Sigmoid colon (tissue), 7 donors: ENCODE measurements around the gene JAM3. TPM values are rescaled to one million over a fixed set of nuclear protein-coding genes. Genes with fewer than 3 reads are reported as not detected.
"Not testable (repeated sequence)": the region's sequence is repeated elsewhere in the genome, so short reads cannot be mapped to it uniquely, and the experiment has no call there.

Source experiments
- DNase-seq: peaks from one replicate; pipeline ENCODE4 v3.0.0-alpha.2; 2019
- H3K27ac ChIP-seq, 4 donors: fragments of 200-600 bp; sonication (generic); one replicate each; pipeline ENCODE4 v1.5.1; 2016 to 2019; ENCODE audit warnings: mild to moderate bottlenecking in 1 of 4
- H3K27me3 ChIP-seq, 3 donors: fragments of 200-600 bp; sonication (generic); one replicate each; pipeline ENCODE4 v1.5.1; 2019; ENCODE audit warnings: mild to moderate bottlenecking in 1 of 3
- H3K36me3 ChIP-seq, 4 donors: fragments of 200-600 bp; sonication (generic); one replicate each; pipeline ENCODE4 v1.5.1; 2016 to 2019
- H3K4me1 ChIP-seq, 4 donors: fragments of 200-600 bp; sonication (generic); one replicate each; pipeline ENCODE4 v1.5.1; 2017 to 2019
- H3K4me3 ChIP-seq, 4 donors: fragments of 200-600 bp; sonication (generic); one replicate each; pipeline ENCODE4 v1.5.1; 2017 to 2019; ENCODE audit warnings: mild to moderate bottlenecking in 2 of 4, moderate library complexity in 1 of 4
- H3K9me3 ChIP-seq, 4 donors: fragments of 200-600 bp in 3 of 4; sonication (generic) in 3 of 4; one replicate each; pipeline versions ENCODE4 v1.5.1 to v1.6.1; 2013 to 2019
- EP300 ChIP-seq, 4 donors: sonication (generic); formaldehyde crosslinking; IDR thresholded peaks; one replicate each; pipeline ENCODE4 v1.6.1; 2017; ENCODE audit warnings: antibody characterized with exemption in 4 of 4
- POLR2A ChIP-seq, 2 donors: fragments of 450-650 bp; IDR thresholded peaks; one replicate each; pipeline ENCODE4 v1.6.1; 2016; ENCODE audit warnings: antibody characterized with exemption in 2 of 2, mild to moderate bottlenecking in 2 of 2, moderate library complexity in 2 of 2
- POLR2AphosphoS5 ChIP-seq, 4 donors: sonication (generic); formaldehyde crosslinking; IDR thresholded peaks; one replicate each; pipeline ENCODE4 v1.6.1; 2017; ENCODE audit warnings: antibody characterized with exemption in 4 of 4
- WGBS, 2 donors: extraction: QIAGEN DNeasy Blood & Tissue Kit; methylation state at CpG; one replicate each; pipeline ENCODE4 v1.1.7; 2013; 5-methylcytosine and 5-hydroxymethylcytosine counted together
- intact Hi-C: fragments of 100-400 bp; cut with DNase I; formaldehyde crosslinking; loops from one replicate; pipeline ENCODE4 v1.15.1; 2023
- polyA plus RNA-seq, 3 donors: library from polyadenylated mRNA; stranded (reverse); fragments of 200-250 nt; gene quantifications; one replicate each; pipeline ENCODE4 v1.2.3, GENCODE V29; 2013
- total RNA-seq, 4 donors: library from RNA; depleted of rRNA; stranded (reverse); fragments of >200 nt; gene quantifications; one replicate each; pipeline ENCODE4 v1.1.0, GENCODE V29; 2016
- TF ChIP-seq, protein P1 (sequence below), 4 experiments: fragments of 450-650 bp in 3 of 4; fragments of 200-600 bp in 1 of 4; IDR thresholded peaks; one replicate each; pipeline ENCODE4 v1.5.1; 2016 to 2019; ENCODE audit warnings: antibody characterized with exemption in 4 of 4, mild to moderate bottlenecking in 3 of 4, moderate library complexity in 2 of 4
- donor health status: healthy with polysubstance abuse.
- donor health status: Bipolar disorder and iron deficiency.
- donor health status: healthy.

The JAM3 gene
- total and polyA plus RNA-seq, 7 donors: 0.69 to 125 (median 69.4) TPM

DNA sequence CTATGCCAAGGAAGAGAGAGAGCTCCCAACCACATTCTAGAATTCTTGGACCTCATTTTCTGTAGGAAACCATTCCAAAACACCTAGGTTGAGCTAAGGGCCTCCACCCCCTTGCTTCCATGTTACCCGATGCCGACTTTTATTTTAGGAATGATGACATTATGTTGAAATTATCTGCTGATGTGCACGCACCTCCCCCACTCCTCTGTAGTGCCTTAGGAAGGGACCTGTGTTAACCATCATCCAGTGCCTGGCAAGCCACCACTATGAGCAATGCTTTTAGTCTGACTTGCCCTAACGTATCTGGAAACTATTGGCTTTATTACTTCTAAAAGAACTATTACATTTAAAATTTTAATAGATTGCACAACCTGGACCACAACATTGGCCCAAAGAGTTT is 112.8 kb downstream of the JAM3 start:
- TF ChIP-seq, protein P1, sequence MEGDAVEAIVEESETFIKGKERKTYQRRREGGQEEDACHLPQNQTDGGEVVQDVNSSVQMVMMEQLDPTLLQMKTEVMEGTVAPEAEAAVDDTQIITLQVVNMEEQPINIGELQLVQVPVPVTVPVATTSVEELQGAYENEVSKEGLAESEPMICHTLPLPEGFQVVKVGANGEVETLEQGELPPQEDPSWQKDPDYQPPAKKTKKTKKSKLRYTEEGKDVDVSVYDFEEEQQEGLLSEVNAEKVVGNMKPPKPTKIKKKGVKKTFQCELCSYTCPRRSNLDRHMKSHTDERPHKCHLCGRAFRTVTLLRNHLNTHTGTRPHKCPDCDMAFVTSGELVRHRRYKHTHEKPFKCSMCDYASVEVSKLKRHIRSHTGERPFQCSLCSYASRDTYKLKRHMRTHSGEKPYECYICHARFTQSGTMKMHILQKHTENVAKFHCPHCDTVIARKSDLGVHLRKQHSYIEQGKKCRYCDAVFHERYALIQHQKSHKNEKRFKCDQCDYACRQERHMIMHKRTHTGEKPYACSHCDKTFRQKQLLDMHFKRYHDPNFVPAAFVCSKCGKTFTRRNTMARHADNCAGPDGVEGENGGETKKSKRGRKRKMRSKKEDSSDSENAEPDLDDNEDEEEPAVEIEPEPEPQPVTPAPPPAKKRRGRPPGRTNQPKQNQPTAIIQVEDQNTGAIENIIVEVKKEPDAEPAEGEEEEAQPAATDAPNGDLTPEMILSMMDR (IDR thresholded peaks at IDR 0.05): no peak
- TF ChIP-seq EP300 (IDR thresholded peaks at IDR 0.05) (no peak), POLR2AphosphoS5 (IDR thresholded peaks at IDR 0.05) (no peak), POLR2A (IDR thresholded peaks at IDR 0.05) (no peak)
- Histone ChIP-seq H3K4me3 (no peak overlapping the region), H3K36me3 (peaks cover 0 to 33% (median 13%) of the 10 kb centered on the region in 4 donors), H3K27me3 (no peaks in the 10 kb centered on the region), H3K4me1 (no peaks in the 10 kb centered on the region), H3K27ac (no peak overlapping the region), H3K9me3 (no peaks in the 10 kb centered on the region)
- 94 to 95% methylated on average over 4 of the region's 4 CpGs for WGBS, 2 donors
- intact Hi-C loops: no loop called here
- no peak for DNase-seq

DNA sequence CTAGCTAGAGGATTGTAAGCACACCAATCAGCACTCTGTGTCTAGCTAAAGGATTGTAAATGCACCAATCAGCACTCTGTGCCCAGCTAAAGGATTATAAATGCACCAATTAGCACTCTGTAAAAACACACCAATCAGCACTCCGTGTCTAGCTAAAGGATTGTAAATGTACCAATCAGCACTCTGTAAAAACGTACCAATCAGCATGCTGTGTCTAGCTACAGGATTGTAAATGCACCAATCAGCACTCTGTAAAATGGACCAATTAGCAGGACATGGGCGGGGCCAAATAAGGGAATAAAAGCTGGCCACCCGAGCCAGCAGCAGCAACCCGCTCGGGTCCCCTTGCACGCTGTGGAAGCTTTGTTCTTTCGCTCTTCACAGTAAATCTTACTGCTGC is 119.2 kb downstream of the JAM3 start:
- WGBS, 2 donors: 98 to 99% methylated on average over 8 of the region's 8 CpGs
- intact Hi-C loops, H3K9me3 ChIP-seq, H3K27ac ChIP-seq, H3K4me3 ChIP-seq, H3K27me3 ChIP-seq, H3K4me1 ChIP-seq, DNase-seq: not testable (repeated sequence)
- H3K36me3 ChIP-seq: peaks cover 5 to 48% (median 19%) of the 10 kb centered on the region in 4 donors

DNA sequence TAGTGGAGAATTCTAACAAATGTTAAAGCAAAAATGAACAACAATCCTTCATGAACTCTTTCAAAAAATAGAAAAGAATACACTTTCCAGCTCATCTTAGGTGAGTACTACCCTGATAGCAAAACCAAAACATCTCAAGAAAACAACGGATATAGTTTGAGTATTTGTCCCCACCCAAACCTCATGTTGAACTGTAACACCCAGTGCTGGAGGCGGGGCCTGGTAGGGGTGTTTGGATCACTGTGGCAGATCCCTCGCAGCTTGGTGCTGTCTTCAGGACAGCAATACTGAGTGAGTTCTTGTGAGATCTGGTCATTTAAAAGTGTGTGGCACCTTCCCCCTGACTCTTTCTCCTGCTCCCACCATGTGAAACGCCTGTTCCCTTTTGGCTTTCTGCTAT is 127.9 kb downstream of the JAM3 start:
- H3K27me3 ChIP-seq: no peaks in the 10 kb centered on the region
- 90 to 93% methylated on average over 4 of the region's 4 CpGs for WGBS, 2 donors
- TF ChIP-seq POLR2A (IDR thresholded peaks at IDR 0.05) (no peak), EP300 (IDR thresholded peaks at IDR 0.05) (no peak), POLR2AphosphoS5 (IDR thresholded peaks at IDR 0.05) (no peak)
- TF ChIP-seq, protein P1 (IDR thresholded peaks at IDR 0.05): no peak
- no peaks in the 10 kb centered on the region for H3K4me1 ChIP-seq
- H3K4me3 ChIP-seq: no peak overlapping the region
- intact Hi-C loops: no loop called here
- DNase-seq: no peak
- H3K27ac ChIP-seq: no peak overlapping the region
- H3K9me3 ChIP-seq: no peaks in the 10 kb centered on the region
- peaks cover 4 to 56% (median 18%) of the 10 kb centered on the region in 4 donors for H3K36me3 ChIP-seq

DNA sequence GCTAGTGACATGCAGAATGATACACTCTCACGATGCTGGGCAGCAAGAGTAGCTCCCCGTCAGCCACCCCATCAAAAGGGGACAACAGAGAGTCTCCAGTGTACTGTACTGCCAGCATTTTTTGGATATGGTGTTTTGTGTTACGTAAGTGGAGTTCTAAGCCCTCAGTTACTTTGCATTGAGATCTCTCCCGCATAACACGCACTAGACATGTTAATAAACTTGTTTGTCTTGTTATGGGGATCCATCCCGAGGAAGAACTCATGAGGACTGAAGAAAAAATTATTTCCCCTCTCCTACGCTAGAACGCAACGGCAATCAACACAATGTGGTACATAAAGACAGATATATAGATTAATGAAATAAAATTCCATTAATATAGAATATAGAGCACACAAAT is 130.7 kb downstream of the JAM3 start:
- intact Hi-C loops: no loop called here
- Histone ChIP-seq H3K27me3 (no peaks in the 10 kb centered on the region), H3K4me1 (no peaks in the 10 kb centered on the region), H3K27ac (no peak overlapping the region), H3K36me3 (peaks cover 0 to 58% (median 15%) of the 10 kb centered on the region in 4 donors), H3K4me3 (no peak overlapping the region), H3K9me3 (no peaks in the 10 kb centered on the region)
- no peak for DNase-seq
- no peak for TF ChIP-seq EP300 (IDR thresholded peaks at IDR 0.05)
- no peak for TF ChIP-seq POLR2A (IDR thresholded peaks at IDR 0.05)
- no peak for TF ChIP-seq POLR2AphosphoS5 (IDR thresholded peaks at IDR 0.05)
- TF ChIP-seq, protein P1 (IDR thresholded peaks at IDR 0.05): no peak
- WGBS, 2 donors: 97% methylated on average over 9 of the region's 9 CpGs

DNA sequence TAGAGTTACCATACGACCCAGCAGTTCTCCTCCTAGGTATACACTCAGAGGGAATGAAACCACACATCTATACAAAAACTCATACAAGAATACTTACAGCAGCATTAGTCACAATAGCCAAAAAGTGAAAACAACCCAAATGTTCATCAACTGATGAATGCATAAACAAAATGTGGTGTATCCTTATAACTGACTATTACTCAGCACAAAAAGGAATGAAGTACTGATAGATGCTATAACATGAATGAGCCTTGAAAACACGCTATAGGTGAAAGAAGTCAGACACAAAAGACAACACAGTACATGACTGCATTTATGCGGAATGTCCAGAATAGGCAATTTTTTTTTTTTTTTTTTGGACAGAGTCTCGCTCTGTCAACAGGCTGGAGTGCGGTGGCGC is 131.8 kb downstream of the JAM3 start:
- 95 to 96% methylated on average over 6 of the region's 6 CpGs for WGBS, 2 donors
- H3K4me3 ChIP-seq: no peak overlapping the region
- no peaks in the 10 kb centered on the region for H3K4me1 ChIP-seq
- intact Hi-C loops: no loop called here
- H3K36me3 ChIP-seq: peaks cover 0 to 62% (median 15%) of the 10 kb centered on the region in 4 donors
- TF ChIP-seq POLR2AphosphoS5 (IDR thresholded peaks at IDR 0.05): no peak
- no peak for TF ChIP-seq POLR2A (IDR thresholded peaks at IDR 0.05)
- TF ChIP-seq, protein P1 (IDR thresholded peaks at IDR 0.05): no peak
- TF ChIP-seq EP300 (IDR thresholded peaks at IDR 0.05): no peak
- H3K27me3 ChIP-seq: no peaks in the 10 kb centered on the region
- DNase-seq: no peak
- H3K27ac ChIP-seq: no peak overlapping the region
- no peaks in the 10 kb centered on the region for H3K9me3 ChIP-seq

Other genes starting within 250 kb of the JAM3 start
- gene SPATA19, start 223.6 kb upstream of the JAM3 start, total RNA-seq: not detected
- gene SPATA19, start 223.6 kb upstream of the JAM3 start, polyA plus RNA-seq: not detected
- gene IGSF9B, start 112.1 kb upstream of the JAM3 start, total RNA-seq: 10 to 100 TPM; 12.5 to 53.7 (median 19.0) TPM
- gene IGSF9B, start 112.1 kb upstream of the JAM3 start, polyA plus RNA-seq: 1 to 10 TPM in 1 of 3 donors, under 1 TPM in 1, not detected in 1; under 0.01 to 4.4 TPM
- gene NCAPD3, start 154.9 kb downstream of the JAM3 start, total RNA-seq: 1 to 10 TPM; 6.4 to 8.9 (median 8.0) TPM
- 10 to 100 TPM in 1 of 3 donors, 1 to 10 TPM in 2; 1.8 to 13.0 (median 3.0) TPM for gene NCAPD3, start 154.9 kb downstream of the JAM3 start, polyA plus RNA-seq
- gene VPS26B, start 155.6 kb downstream of the JAM3 start, total RNA-seq: 10 to 100 TPM; 35.7 to 53.7 (median 37.3) TPM
- 10 to 100 TPM; 22.8 to 26.4 (median 22.9) TPM for gene VPS26B, start 155.6 kb downstream of the JAM3 start, polyA plus RNA-seq
- 10 to 100 TPM; 69.9 to 92.2 (median 74.4) TPM for gene THYN1, start 184.3 kb downstream of the JAM3 start, total RNA-seq
- 10 to 100 TPM; 38.1 to 49.2 (median 48.0) TPM for gene THYN1, start 184.3 kb downstream of the JAM3 start, polyA plus RNA-seq
- 10 to 100 TPM; 25.5 to 30.1 (median 26.9) TPM for gene ACAD8, start 184.5 kb downstream of the JAM3 start, total RNA-seq
- 10 to 100 TPM; 19.0 to 31.2 (median 28.0) TPM for gene ACAD8, start 184.5 kb downstream of the JAM3 start, polyA plus RNA-seq
- gene GLB1L3, start 207.3 kb downstream of the JAM3 start, total RNA-seq: 1 to 10 TPM in 3 of 4 donors, under 1 TPM in 1; 0.82 to 8.9 (median 4.1) TPM
- gene GLB1L3, start 207.3 kb downstream of the JAM3 start, polyA plus RNA-seq: under 1 TPM in 1 of 3 donors, not detected in 2; 0.25 TPM